Mesenchymal stem cell (in vitro differentiated cells and primary cell): ENCODE results near the gene TRIM2.

ENCODE experiments used
- DNase-seq: peaks from one replicate; pipeline ENCODE4 v3.0.0-alpha.2; 2013
- H2AFZ ChIP-seq: one replicate; pipeline ENCODE4 v1.6.1; 2013; ENCODE audit warnings: low read depth, mild to moderate bottlenecking, control low read depth, inconsistent platforms, low read length, moderate library complexity
- H2AK5ac ChIP-seq: 2 replicates; pipeline ENCODE4 v1.6.1; 2013; ENCODE audit warnings: low read length, moderate library complexity, mild to moderate bottlenecking, inconsistent platforms; ENCODE audit not compliant: severe bottlenecking
- H2BK120ac ChIP-seq: one replicate; pipeline ENCODE4 v1.6.1; 2013; ENCODE audit warnings: low read depth, mild to moderate bottlenecking, inconsistent platforms, low read length, moderate library complexity
- H2BK12ac ChIP-seq, 2 experiments: one replicate each; pipeline ENCODE4 v1.6.1; 2013; ENCODE audit warnings: inconsistent platforms in 2 of 2, low read length in 2 of 2, mild to moderate bottlenecking in 2 of 2, moderate library complexity in 2 of 2, control low read depth in 1 of 2
- H2BK15ac ChIP-seq: one replicate; pipeline ENCODE4 v1.6.1; 2013; ENCODE audit warnings: mild to moderate bottlenecking, low read depth, inconsistent platforms; ENCODE audit not compliant: poor library complexity, severe bottlenecking
- H2BK5ac ChIP-seq: 2 replicates; pipeline ENCODE4 v1.6.1; 2013; ENCODE audit warnings: low read depth, mild to moderate bottlenecking, low read length, control low read depth, inconsistent platforms; ENCODE audit not compliant: poor library complexity, severe bottlenecking
- H3K14ac ChIP-seq, 2 experiments: one replicate each; pipeline ENCODE4 v1.6.1; 2013; ENCODE audit warnings: inconsistent platforms in 2 of 2, low read length in 2 of 2, control low read depth in 1 of 2, mild to moderate bottlenecking in 1 of 2, moderate library complexity in 1 of 2
- H3K18ac ChIP-seq, 2 experiments: one replicate each; pipeline ENCODE4 v1.6.1; 2013; ENCODE audit warnings: inconsistent platforms in 2 of 2, low read length in 2 of 2, control low read depth in 1 of 2, low read depth in 1 of 2, mild to moderate bottlenecking in 1 of 2
- H3K23ac ChIP-seq, 2 experiments: one replicate each; pipeline ENCODE4 v1.6.1; 2013; ENCODE audit warnings: inconsistent platforms in 2 of 2, low read length in 2 of 2, mild to moderate bottlenecking in 2 of 2, moderate library complexity in 2 of 2, control low read depth in 1 of 2
- H3K27ac ChIP-seq: 2 replicates; pipeline ENCODE4 v1.5.1; 2013; ENCODE audit warnings: mild to moderate bottlenecking, moderate library complexity, low read length, control low read depth, inconsistent platforms; ENCODE audit not compliant: poor library complexity, severe bottlenecking
- H3K27me3 ChIP-seq, 2 experiments: 2 replicates each; pipeline versions ENCODE4 v1.6.1 to v1.7.0; 2013; ENCODE audit warnings: low read length in 2 of 2, mild to moderate bottlenecking in 2 of 2, moderate library complexity in 2 of 2, control low read depth in 1 of 2, inconsistent platforms in 1 of 2; ENCODE audit not compliant: control insufficient read depth in 1 of 2, insufficient read depth in 1 of 2
- H3K36me3 ChIP-seq, 2 experiments: 2 replicates each; pipeline versions ENCODE4 v1.6.1 to v1.7.0; 2013; ENCODE audit warnings: low read length in 2 of 2, control low read depth in 1 of 2, inconsistent platforms in 1 of 2, low read depth in 1 of 2, mild to moderate bottlenecking in 1 of 2; ENCODE audit not compliant: insufficient read depth in 2 of 2, control insufficient read depth in 1 of 2
- H3K4ac ChIP-seq, 2 experiments: one replicate each; pipeline ENCODE4 v1.6.1; 2013; ENCODE audit warnings: inconsistent platforms in 2 of 2, low read length in 2 of 2, mild to moderate bottlenecking in 2 of 2, moderate library complexity in 2 of 2, control low read depth in 1 of 2, low read depth in 1 of 2
- H3K4me1 ChIP-seq: 2 replicates; pipeline ENCODE4 v1.6.1; 2013; ENCODE audit warnings: low read depth, low read length, control low read depth; ENCODE audit not compliant: control insufficient read depth, insufficient read depth
- H3K4me2 ChIP-seq: 2 replicates; pipeline ENCODE4 v1.6.1; 2013; ENCODE audit warnings: low read length, mild to moderate bottlenecking, inconsistent platforms; ENCODE audit not compliant: poor library complexity, severe bottlenecking
- H3K4me3 ChIP-seq, 2 experiments: 2 replicates each; pipeline versions ENCODE4 v1.5.1 to v1.7.0; 2013; ENCODE audit warnings: low read length in 2 of 2, mild to moderate bottlenecking in 2 of 2, control low read depth in 1 of 2, low read depth in 1 of 2; ENCODE audit not compliant: insufficient read depth in 1 of 2
- H3K79me1 ChIP-seq: replicated peaks from 2 replicates; pipeline ENCODE4 v1.6.1; 2013; ENCODE audit warnings: mild to moderate bottlenecking, control low read depth, low read length, inconsistent platforms; ENCODE audit not compliant: poor library complexity, severe bottlenecking
- H3K9ac ChIP-seq: 2 replicates; pipeline ENCODE4 v1.7.0; 2013; ENCODE audit warnings: mild to moderate bottlenecking, low read length, moderate library complexity
- H3K9me3 ChIP-seq: 2 replicates; pipeline ENCODE4 v1.7.0; 2013; ENCODE audit warnings: mild to moderate bottlenecking, low read length; ENCODE audit not compliant: control insufficient read depth
- H4K8ac ChIP-seq: one replicate; pipeline ENCODE4 v1.6.1; 2013; ENCODE audit warnings: inconsistent platforms, mild to moderate bottlenecking, low read length, moderate library complexity
- H4K91ac ChIP-seq: one replicate; pipeline ENCODE4 v1.6.1; 2013; ENCODE audit warnings: mild to moderate bottlenecking, low read length, inconsistent platforms
- WGBS: methylation state at CpG from one replicate; pipeline ENCODE4 v1.1.7; 2013; ENCODE audit warnings: mixed read lengths; 5-methylcytosine and 5-hydroxymethylcytosine counted together

The TRIM2 gene

DNA sequence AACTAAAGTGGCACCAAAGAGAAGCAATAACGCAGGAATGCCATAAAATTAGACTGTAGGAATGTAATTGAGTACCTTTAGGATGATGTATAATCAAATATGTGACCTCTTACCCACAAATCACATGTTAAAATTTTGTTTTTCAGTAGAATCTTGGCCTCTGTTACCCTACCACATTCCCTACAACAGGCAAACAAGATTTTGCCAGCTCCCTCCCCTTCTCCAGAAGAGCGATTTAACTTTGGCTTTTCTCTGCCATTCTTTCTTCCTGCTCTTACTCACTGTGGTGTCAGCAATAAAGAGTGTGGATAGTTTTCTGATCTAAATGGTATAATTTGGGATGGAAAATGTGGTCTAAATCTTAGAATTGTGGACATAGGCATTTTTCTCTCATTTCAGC lies 57.2 kb downstream of the TRIM2 start:
- no peak overlapping the region for H3K4ac ChIP-seq
- H3K79me1 ChIP-seq, result peaks cover 31% of the 10 kb centered on the region
- H3K23ac ChIP-seq, result no peak overlapping the region
- no peak for DNase-seq
- H3K14ac ChIP-seq, result no peak overlapping the region
- 100% methylated on average over 1 of the region's 2 CpGs for WGBS
- no peak overlapping the region for H2BK5ac ChIP-seq
- H4K8ac ChIP-seq, result no peak overlapping the region
- H3K4me3 ChIP-seq, result no peak overlapping the region
- H3K9ac ChIP-seq, result no peak overlapping the region
- no peaks in the 10 kb centered on the region for H3K9me3 ChIP-seq
- H3K4me1 ChIP-seq, result peaks cover 8% of the 10 kb centered on the region
- no peaks in the 10 kb centered on the region for H3K36me3 ChIP-seq
- no peak overlapping the region for H3K18ac ChIP-seq
- no peak overlapping the region for H2BK12ac ChIP-seq
- no peak overlapping the region for H3K4me2 ChIP-seq
- no peak overlapping the region for H2AK5ac ChIP-seq
- no peak overlapping the region for H2BK120ac ChIP-seq
- H3K27ac ChIP-seq, result no peak overlapping the region
- no peak overlapping the region for H4K91ac ChIP-seq
- H2AFZ ChIP-seq, result no peak overlapping the region
- H2BK15ac ChIP-seq, result no peak overlapping the region
- no peaks in the 10 kb centered on the region for H3K27me3 ChIP-seq

DNA sequence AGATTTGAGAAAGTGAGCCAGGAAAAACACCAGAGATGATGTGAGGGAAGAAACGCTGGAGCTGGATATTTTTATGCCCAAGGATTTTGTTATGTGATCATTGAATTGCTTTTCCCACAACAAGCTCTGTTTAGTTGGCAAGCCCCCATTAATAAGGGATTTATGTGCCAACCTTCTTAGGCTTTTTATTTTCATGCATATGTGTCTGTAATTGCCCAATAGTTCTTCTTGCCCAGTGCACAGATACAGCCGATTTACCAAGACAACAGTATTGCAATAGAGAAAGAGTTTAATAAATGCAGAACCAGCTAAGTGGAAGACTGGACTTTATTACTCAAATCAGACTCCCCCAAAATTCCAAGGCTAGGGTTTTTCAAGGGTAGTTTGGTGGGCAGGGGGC lies 57.7 kb downstream of the TRIM2 start:
- H3K4me2 ChIP-seq, result no peak overlapping the region
- no peak overlapping the region for H3K4me3 ChIP-seq
- H2AK5ac ChIP-seq, result no peak overlapping the region
- H2AFZ ChIP-seq, result no peak overlapping the region
- DNase-seq, result no peak
- H4K91ac ChIP-seq, result no peak overlapping the region
- H2BK120ac ChIP-seq, result no peak overlapping the region
- H4K8ac ChIP-seq, result no peak overlapping the region
- no peak overlapping the region for H2BK12ac ChIP-seq
- H2BK5ac ChIP-seq, result no peak overlapping the region
- H3K27ac ChIP-seq, result no peak overlapping the region
- no peak overlapping the region for H3K14ac ChIP-seq
- no peaks in the 10 kb centered on the region for H3K36me3 ChIP-seq
- no peaks in the 10 kb centered on the region for H3K9me3 ChIP-seq
- H3K4me1 ChIP-seq, result peaks cover 8% of the 10 kb centered on the region
- no peak overlapping the region for H3K18ac ChIP-seq
- H3K9ac ChIP-seq, result no peak overlapping the region
- 92% methylated on average over 1 of the region's 2 CpGs for WGBS
- H2BK15ac ChIP-seq, result no peak overlapping the region
- no peaks in the 10 kb centered on the region for H3K27me3 ChIP-seq
- no peak overlapping the region for H3K4ac ChIP-seq
- no peak overlapping the region for H3K23ac ChIP-seq
- peaks cover 31% of the 10 kb centered on the region for H3K79me1 ChIP-seq

DNA sequence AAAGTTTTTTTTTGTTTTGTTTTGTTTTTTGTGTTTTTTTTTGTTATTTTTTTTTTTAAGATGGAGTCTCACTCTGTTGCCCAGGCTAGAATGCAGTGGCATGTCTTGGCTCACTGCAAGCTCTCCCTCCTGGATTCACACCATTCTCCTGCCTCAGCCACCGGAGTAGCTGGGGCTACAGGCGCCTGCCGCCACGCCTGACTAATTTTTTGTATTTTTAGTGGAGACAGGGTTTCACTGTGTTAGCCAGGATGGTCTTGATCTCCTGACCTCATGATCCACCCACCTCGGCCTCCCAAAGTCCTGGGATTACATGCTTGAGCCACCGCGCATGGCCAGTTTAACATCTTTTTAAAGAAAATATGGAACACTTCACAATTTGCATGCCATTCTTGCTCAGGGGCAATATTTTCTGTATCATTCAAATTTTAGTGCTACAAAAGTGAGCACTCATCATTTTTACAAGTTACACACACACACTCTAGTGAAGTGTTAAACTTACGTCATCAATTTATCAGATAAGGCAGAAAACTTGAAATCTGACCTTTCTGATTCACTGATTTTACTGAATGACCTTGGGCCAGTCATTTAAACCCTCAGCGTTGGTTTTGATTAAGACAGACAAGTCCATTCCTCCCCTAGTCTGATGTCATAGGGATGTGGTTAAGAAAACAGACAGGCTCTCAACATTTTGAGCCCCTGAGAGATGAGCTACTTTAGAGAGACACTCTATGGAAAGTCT lies 61.2 kb downstream of the TRIM2 start:
- Histone ChIP-seq H4K8ac (no peak overlapping the region), H3K9ac (no peak overlapping the region), H4K91ac (no peak overlapping the region), H2BK120ac (no peak overlapping the region), H2BK15ac (no peak overlapping the region), H2AK5ac (no peak overlapping the region), H3K27me3 (no peaks in the 10 kb centered on the region), H3K36me3 (peaks cover 2 to 3% of the 10 kb centered on the region in 2 experiments), H3K23ac (no peak overlapping the region), H3K4me1 (peaks cover 2% of the 10 kb centered on the region), H3K4me2 (no peak overlapping the region), H3K27ac (no peak overlapping the region), H3K14ac (no peak overlapping the region), H3K4me3 (no peak overlapping the region), H2BK12ac (no peak overlapping the region), H3K4ac (no peak overlapping the region), H3K18ac (no peak overlapping the region), H2AFZ (no peak overlapping the region), H2BK5ac (no peak overlapping the region), H3K79me1 (peaks cover 25% of the 10 kb centered on the region), H3K9me3 (no peaks in the 10 kb centered on the region)
- peak; percentile 17 for DNase-seq
- 81% methylated on average over 5 of the region's 9 CpGs for WGBS

DNA sequence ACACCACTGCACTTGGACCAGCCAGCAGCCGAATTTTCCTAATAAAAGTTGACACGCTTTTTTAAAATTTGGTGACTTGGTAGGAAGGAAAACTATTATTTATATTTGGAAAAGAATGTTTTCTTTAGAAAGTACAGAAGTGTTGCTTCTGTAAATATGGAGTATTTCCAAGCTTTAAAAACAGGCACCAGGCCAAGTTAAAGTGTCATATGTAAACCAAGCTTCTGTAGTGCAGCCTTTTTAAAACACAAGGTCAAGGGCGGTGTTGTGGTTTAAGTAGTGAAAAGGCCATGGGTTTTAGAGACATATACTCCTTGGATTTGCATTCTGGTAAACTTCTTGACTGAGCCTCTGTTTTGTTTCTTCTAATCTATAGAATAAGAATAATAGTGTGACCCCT lies 62.7 kb downstream of the TRIM2 start:
- Histone ChIP-seq H3K14ac (no peak overlapping the region), H3K27ac (no peak overlapping the region), H2BK5ac (no peak overlapping the region), H2AFZ (no peak overlapping the region), H3K9me3 (no peaks in the 10 kb centered on the region), H3K18ac (no peak overlapping the region), H3K9ac (no peak overlapping the region), H2BK12ac (no peak overlapping the region), H2BK15ac (no peak overlapping the region), H3K4me1 (peaks cover 2% of the 10 kb centered on the region), H3K23ac (no peak overlapping the region), H2BK120ac (no peak overlapping the region), H4K8ac (no peak overlapping the region), H3K27me3 (no peaks in the 10 kb centered on the region), H3K4me3 (no peak overlapping the region), H3K4me2 (no peak overlapping the region), H3K4ac (no peak overlapping the region), H4K91ac (no peak overlapping the region), H2AK5ac (no peak overlapping the region), H3K79me1 (peaks cover 18% of the 10 kb centered on the region), H3K36me3 (peaks cover 2 to 9% of the 10 kb centered on the region in 2 experiments)
- peak; percentile 82 for DNase-seq
- WGBS, result 70% methylated on average over 3 of the region's 3 CpGs
